T-helper 22 cell (primary cell): Measurements from ENCODE around the gene CCL14.
"Not testable (repeated sequence)": the region's sequence is repeated elsewhere in the genome, so short reads cannot be mapped to it uniquely, and the experiment has no call there.

Experiments used
- DNase-seq: peaks from one replicate; pipeline ENCODE4 v3.0.0-alpha.2; 2020; ENCODE audit warnings: low read depth

CCL14 gene

GRCh38 chr17:35942588-35943186 is 43.8 kb downstream of the CCL14 start:
- no peak for DNase-seq

GRCh38 chr17:35938492-35938891 is 48.0 kb downstream of the CCL14 start:
- not testable (repeated sequence) for DNase-seq

GRCh38 chr17:35936063-35936462 is 50.5 kb downstream of the CCL14 start:
- DNase-seq: no peak

- no peak for DNase-seq
Measured at GRCh38 chr17:35934760-35935159, 51.8 kb downstream of the CCL14 start.
